GM12801 (cell line): ENCODE measurements around the gene CENPC.

Experiments
- TF ChIP-seq, protein P1 (sequence below): IDR thresholded peaks from one replicate; pipeline ENCODE4 v1.5.1; 2011; ENCODE audit warnings: control low read depth; ENCODE audit not compliant: insufficient read length; ENCODE audit errors: extremely low read depth

CENPC gene

GRCh38 chr4:67531379-67531962 is 13.8 kb downstream of the CENPC start:
- TF ChIP-seq, protein P1, sequence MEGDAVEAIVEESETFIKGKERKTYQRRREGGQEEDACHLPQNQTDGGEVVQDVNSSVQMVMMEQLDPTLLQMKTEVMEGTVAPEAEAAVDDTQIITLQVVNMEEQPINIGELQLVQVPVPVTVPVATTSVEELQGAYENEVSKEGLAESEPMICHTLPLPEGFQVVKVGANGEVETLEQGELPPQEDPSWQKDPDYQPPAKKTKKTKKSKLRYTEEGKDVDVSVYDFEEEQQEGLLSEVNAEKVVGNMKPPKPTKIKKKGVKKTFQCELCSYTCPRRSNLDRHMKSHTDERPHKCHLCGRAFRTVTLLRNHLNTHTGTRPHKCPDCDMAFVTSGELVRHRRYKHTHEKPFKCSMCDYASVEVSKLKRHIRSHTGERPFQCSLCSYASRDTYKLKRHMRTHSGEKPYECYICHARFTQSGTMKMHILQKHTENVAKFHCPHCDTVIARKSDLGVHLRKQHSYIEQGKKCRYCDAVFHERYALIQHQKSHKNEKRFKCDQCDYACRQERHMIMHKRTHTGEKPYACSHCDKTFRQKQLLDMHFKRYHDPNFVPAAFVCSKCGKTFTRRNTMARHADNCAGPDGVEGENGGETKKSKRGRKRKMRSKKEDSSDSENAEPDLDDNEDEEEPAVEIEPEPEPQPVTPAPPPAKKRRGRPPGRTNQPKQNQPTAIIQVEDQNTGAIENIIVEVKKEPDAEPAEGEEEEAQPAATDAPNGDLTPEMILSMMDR = no peak

DNA sequence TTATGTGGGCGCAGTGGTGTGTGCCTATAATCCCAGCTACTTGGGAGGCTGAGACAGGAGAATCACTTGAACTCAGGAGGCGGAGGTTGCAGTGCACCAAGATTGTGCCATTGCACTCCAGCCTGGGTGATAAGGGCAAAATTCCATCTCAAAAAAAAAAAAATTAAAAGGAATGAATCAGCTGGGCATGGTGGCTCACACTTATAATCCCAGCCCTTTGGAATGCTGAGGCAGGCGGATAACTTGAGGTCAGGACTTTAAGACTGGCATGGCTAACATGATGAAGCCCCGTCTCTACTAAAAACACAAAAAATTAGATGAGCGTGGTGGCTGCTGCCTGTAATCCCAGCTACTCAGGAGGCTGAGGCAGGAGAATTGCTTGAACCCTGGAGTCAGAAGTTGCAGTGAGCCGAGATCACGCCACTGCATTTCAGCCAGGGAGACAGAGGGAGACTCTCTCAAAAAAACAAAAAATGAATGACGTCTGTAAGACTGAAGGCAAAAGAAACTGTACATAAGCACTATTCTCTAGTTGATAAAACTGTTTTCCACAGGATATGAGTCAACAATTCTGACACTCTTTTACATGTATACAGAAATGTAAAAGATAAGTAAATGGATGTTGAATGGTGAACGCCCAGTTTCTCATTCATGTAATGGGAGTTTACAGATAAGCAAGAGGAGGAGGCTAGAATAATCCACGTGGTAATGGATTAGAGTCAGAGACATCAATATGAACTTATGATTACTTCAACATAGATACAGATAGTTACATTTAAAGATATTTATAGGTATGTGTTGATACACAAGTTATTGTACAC is 22.2 kb downstream of the CENPC start:
- TF ChIP-seq, protein P1 = no peak

DNA sequence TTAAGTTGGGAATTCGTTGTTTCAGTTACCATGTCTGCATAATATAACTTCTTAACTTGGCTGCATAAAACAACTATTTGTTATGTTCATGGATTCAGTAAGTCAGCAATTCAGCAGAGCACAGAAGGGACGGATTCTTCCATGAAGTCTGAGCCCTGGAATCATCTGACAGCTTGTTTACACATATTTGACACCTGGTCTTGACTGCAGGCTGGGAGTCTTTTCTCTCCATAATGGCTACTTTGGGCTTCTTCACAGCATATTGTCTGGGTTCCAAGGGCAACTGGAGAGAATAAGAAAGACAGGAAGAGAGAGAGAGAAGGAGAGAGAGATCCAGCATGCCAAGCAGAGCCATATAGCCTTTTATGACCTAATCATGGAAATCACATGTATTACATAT is 23.1 kb downstream of the CENPC start:
- TF ChIP-seq, protein P1 = no peak

GRCh38 chr4:67521506-67521905 is 23.8 kb downstream of the CENPC start:
- TF ChIP-seq, protein P1 = no peak

DNA sequence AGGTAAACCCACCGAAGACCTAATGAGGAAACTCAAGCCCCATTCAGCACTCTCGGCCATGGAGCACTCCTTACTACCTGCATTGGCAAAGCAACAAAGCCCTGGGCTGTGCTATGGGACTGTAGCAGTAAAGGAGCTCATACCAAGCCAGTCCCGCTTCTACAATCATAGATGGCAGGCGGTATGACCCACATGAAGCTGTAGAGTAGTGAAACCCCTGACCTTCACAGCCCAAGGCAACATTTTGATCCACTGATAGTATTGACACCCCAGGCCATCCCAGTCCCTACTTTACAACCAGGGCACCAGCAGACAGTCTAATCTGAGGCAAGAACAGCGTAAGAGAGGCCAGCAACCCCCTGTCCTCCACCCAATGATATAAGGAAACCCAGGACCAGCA is 25.2 kb downstream of the CENPC start:
- TF ChIP-seq, protein P1 = no peak

- TF ChIP-seq, protein P1 = no peak
Observed at GRCh38 chr4:67512501-67512900, 32.8 kb downstream of the CENPC start.

GRCh38 chr4:67500373-67500772 is 44.9 kb downstream of the CENPC start:
- TF ChIP-seq, protein P1 = no peak
